Calu3 (cell line): ENCODE measurements around the gene PUDP. TPM values are rescaled to one million over a fixed set of nuclear protein-coding genes. Genes with fewer than 3 reads are reported as not detected.

Experiments used
- BruUV-seq: library from RNA; stranded (reverse); fragments of 400-500 nt; replicated peaks from 2 replicates; lab custom pipeline; 2021; lab: Mats Ljungman, UMichigan
- CTCF ChIA-PET: fragments of 300-600 bp; sonication (Branson Sonifier 250); formaldehyde crosslinking; loops from one replicate; lab custom pipeline; 2022; ENCODE audit warnings: antibody characterized with exemption; lab: Charles Lee
- DNase-seq: peaks from one replicate; pipeline ENCODE4 v3.0.0; 2022
- H3K27ac Mint-ChIP-seq: one replicate; pipeline ENCODE4 v1.8.0; 2022; ENCODE audit warnings: mixed read lengths; ENCODE audit not compliant: unreplicated experiment
- H3K27me3 Mint-ChIP-seq: one replicate; pipeline ENCODE4 v1.8.0; 2022; ENCODE audit warnings: mixed read lengths; ENCODE audit not compliant: unreplicated experiment
- H3K36me3 Mint-ChIP-seq: one replicate; pipeline ENCODE4 v1.8.0; 2022; ENCODE audit warnings: mild to moderate bottlenecking, moderate library complexity, mixed read lengths; ENCODE audit not compliant: insufficient read depth, unreplicated experiment
- H3K4me1 Mint-ChIP-seq: one replicate; pipeline ENCODE4 v1.8.0; 2022; ENCODE audit warnings: mild to moderate bottlenecking, low read depth, mixed read lengths; ENCODE audit not compliant: unreplicated experiment
- H3K4me3 Mint-ChIP-seq: one replicate; pipeline ENCODE4 v1.8.0; 2022; ENCODE audit warnings: mild to moderate bottlenecking, low read depth, moderate library complexity, mixed read lengths; ENCODE audit not compliant: unreplicated experiment
- H3K9me3 Mint-ChIP-seq: one replicate; pipeline ENCODE4 v1.8.0; 2022; ENCODE audit warnings: low read depth, mixed read lengths; ENCODE audit not compliant: unreplicated experiment
- CTCF ChIP-seq: fragments of 200-600 bp; IDR thresholded peaks from one replicate; pipeline ENCODE4 v1.8.0; 2022; ENCODE audit warnings: antibody characterized with exemption; ENCODE audit not compliant: unreplicated experiment
- intact Hi-C: fragments of 100-400 bp; cut with micrococcal nuclease; formaldehyde crosslinking; loops from one replicate; pipeline ENCODE4 v1.10.0; 2022; ENCODE audit not compliant: unreplicated experiment
- total RNA-seq: library from RNA; stranded (reverse); gene quantifications from 2 replicates; pipeline ENCODE4 v1.2.3, GENCODE V29; 2022

The PUDP gene
- total RNA-seq, 1 experiment from 2014 or later = 30.6 TPM

GRCh38 chrX:7062276-7062675 is 85.7 kb downstream of the PUDP start:
- intact Hi-C loops = no loop called here
- Mint-ChIP-seq H3K27ac (no peak overlapping the region), H3K4me3 (no peak overlapping the region), H3K4me1 (no peaks in the 10 kb centered on the region), H3K27me3 (no peaks in the 10 kb centered on the region), H3K36me3 (no peaks in the 10 kb centered on the region), H3K9me3 (peaks cover 3% of the 10 kb centered on the region)
- no peak for DNase-seq
- CTCF ChIA-PET = no interaction called here
- TF ChIP-seq CTCF = no peak
- BruUV-seq = no TSS peak

- no peak overlapping the region for H3K4me3 Mint-ChIP-seq
- H3K27me3 Mint-ChIP-seq = no peaks in the 10 kb centered on the region
- H3K4me1 Mint-ChIP-seq = peaks cover 2% of the 10 kb centered on the region
- TF ChIP-seq CTCF = no peak
- intact Hi-C loops = no loop called here
- DNase-seq = no peak
- peaks cover 3% of the 10 kb centered on the region for H3K9me3 Mint-ChIP-seq
- CTCF ChIA-PET = no interaction called here
- H3K27ac Mint-ChIP-seq = no peak overlapping the region
- no peaks in the 10 kb centered on the region for H3K36me3 Mint-ChIP-seq
- no TSS peak for BruUV-seq
Measured at GRCh38 chrX:7061429-7061828, 86.5 kb downstream of the PUDP start.

GRCh38 chrX:7060444-7060843 is 87.5 kb downstream of the PUDP start:
- H3K27ac Mint-ChIP-seq = no peak overlapping the region
- H3K4me1 Mint-ChIP-seq = peaks cover 12% of the 10 kb centered on the region
- no TSS peak for BruUV-seq
- intact Hi-C loops = no loop called here
- CTCF ChIA-PET = no interaction called here
- H3K9me3 Mint-ChIP-seq = peaks cover 3% of the 10 kb centered on the region
- H3K36me3 Mint-ChIP-seq = no peaks in the 10 kb centered on the region
- no peak for DNase-seq
- no peak overlapping the region for H3K4me3 Mint-ChIP-seq
- TF ChIP-seq CTCF = no peak
- no peaks in the 10 kb centered on the region for H3K27me3 Mint-ChIP-seq

GRCh38 chrX:7059859-7060258 is 88.1 kb downstream of the PUDP start:
- no peaks in the 10 kb centered on the region for H3K27me3 Mint-ChIP-seq
- peaks cover 2% of the 10 kb centered on the region for H3K36me3 Mint-ChIP-seq
- H3K4me3 Mint-ChIP-seq = no peak overlapping the region
- no peak for DNase-seq
- peaks cover 15% of the 10 kb centered on the region for H3K4me1 Mint-ChIP-seq
- TF ChIP-seq CTCF = no peak
- CTCF ChIA-PET = no interaction called here
- intact Hi-C loops = no loop called here
- H3K27ac Mint-ChIP-seq = no peak overlapping the region
- H3K9me3 Mint-ChIP-seq = peaks cover 3% of the 10 kb centered on the region
- BruUV-seq = no TSS peak
